ENCODE data around the gene TAX1BP1. TPM values are rescaled to one million over a fixed set of nuclear protein-coding genes. Genes with fewer than 3 reads are reported as not detected.

TAX1BP1 gene
- total RNA-seq, 1 experiment from 2014 or later = 58.3 TPM

- Histone ChIP-seq H3K23ac (ENCODE audit: insufficient read length, low read depth, low read length) (no peak overlapping the region), H3K18ac (ENCODE audit: insufficient read length, low read depth, low read length) (no peak overlapping the region), H4K20me1 (ENCODE audit: control insufficient read depth, insufficient read depth, insufficient read length) (no peaks in the 10 kb centered on the region), H3K23me2 (ENCODE audit: insufficient read length, low read depth, low read length, poor library complexity, severe bottlenecking) (no peaks in the 10 kb centered on the region), H2BK12ac (ENCODE audit: insufficient read length, low read depth, low read length) (no peak overlapping the region), H3K56ac (ENCODE audit: insufficient read length, low read depth, low read length) (no peak overlapping the region), H4K8ac (replicated peaks; ENCODE audit: insufficient read length, low read depth, low read length) (no peak overlapping the region), H3K4ac (ENCODE audit: low read depth, low read length) (no peak overlapping the region), H2AK5ac (ENCODE audit: insufficient read length, low read length) (no peak overlapping the region), H2BK15ac (ENCODE audit: low read depth, low read length) (no peak overlapping the region), H3K27me3 (ENCODE audit: insufficient read depth, low read length) (no peaks in the 10 kb centered on the region), H3K79me1 (ENCODE audit: insufficient read depth, low read depth, low read length, poor library complexity, severe bottlenecking) (no peaks in the 10 kb centered on the region), H3K9me3 (ENCODE audit: control insufficient read depth, low read depth, low read length) (no peaks in the 10 kb centered on the region), H2BK120ac (ENCODE audit: low read depth, low read length, poor library complexity, severe bottlenecking) (no peak overlapping the region), H3K4me2 (ENCODE audit: insufficient read depth, insufficient read length, low read length) (no peak overlapping the region), H3K27ac (ENCODE audit: insufficient read length, low read depth, low read length) (no peak overlapping the region), H4K5ac (ENCODE audit: insufficient read length, low read depth, low read length) (no peak overlapping the region), H3K4me1 (ENCODE audit: insufficient read depth, low read length) (peaks cover 3% of the 10 kb centered on the region; the same call in 1 of the 2 replicates), H2AFZ (ENCODE audit: low read length) (no peak overlapping the region), H4K91ac (ENCODE audit: insufficient read length, low read depth, low read length) (no peak overlapping the region), H2BK20ac (ENCODE audit: low read depth, low read length, poor library complexity, severe bottlenecking) (no peak overlapping the region), H3T11ph (ENCODE audit: low read length) (no peak overlapping the region), H2BK5ac (ENCODE audit: insufficient read length, low read length) (no peak overlapping the region), H3K79me2 (ENCODE audit: insufficient read depth, low read length) (no peaks in the 10 kb centered on the region), H3K9ac (ENCODE audit: extremely low read depth, insufficient read length, low read length) (no peak overlapping the region), H3K14ac (ENCODE audit: insufficient read depth, low read length) (no peak overlapping the region)
- Mint-ChIP-seq H3K4me3 (no peak overlapping the region), H3K36me3 (ENCODE audit: insufficient read depth in 1 of 3, low read depth in 3 of 3) (peaks cover 0 to 5% (median 0%) of the 10 kb centered on the region in 3 experiments; a peak in 1 of 7 replicates), H3K27ac (no peak overlapping the region), H3K27me3 (ENCODE audit: low read depth) (no peaks in the 10 kb centered on the region), H3K9me3 (peaks cover 0 to 7% of the 10 kb centered on the region in 2 experiments; a peak in 2 of 5 replicates), H3K4me1 (peaks cover 7 to 8% of the 10 kb centered on the region in 2 experiments)
- DNase-seq = no peak
- no peak for TF ChIP-seq CTCF (conservative IDR thresholded peaks at IDR 0.05)
These were observed 49.3 kb upstream of the TAX1BP1 start for GRCh38 chr7:27690649-27691048.

Data from H9 (cell line).